Activated CD4-positive, alpha-beta T cell treated with anti-CD3 and anti-CD28 coated beads for 24 hours (primary cell): Measurements from ENCODE around the gene CDK2.

ENCODE experiments used
- DNase-seq, 2 donors: peaks; one replicate each; pipeline ENCODE4 v3.0.0-alpha.2; 2020; ENCODE audit warnings: low read depth in 2 of 2

Gene CDK2

GRCh38 chr12:56011509-56012090 is 45.0 kb downstream of the CDK2 start:
- DNase-seq = no peak

- DNase-seq = no peak
Observed at GRCh38 chr12:56013482-56013881, 46.9 kb downstream of the CDK2 start.

- no peak for DNase-seq
Observed at GRCh38 chr12:56014205-56014604, 47.6 kb downstream of the CDK2 start.

DNA sequence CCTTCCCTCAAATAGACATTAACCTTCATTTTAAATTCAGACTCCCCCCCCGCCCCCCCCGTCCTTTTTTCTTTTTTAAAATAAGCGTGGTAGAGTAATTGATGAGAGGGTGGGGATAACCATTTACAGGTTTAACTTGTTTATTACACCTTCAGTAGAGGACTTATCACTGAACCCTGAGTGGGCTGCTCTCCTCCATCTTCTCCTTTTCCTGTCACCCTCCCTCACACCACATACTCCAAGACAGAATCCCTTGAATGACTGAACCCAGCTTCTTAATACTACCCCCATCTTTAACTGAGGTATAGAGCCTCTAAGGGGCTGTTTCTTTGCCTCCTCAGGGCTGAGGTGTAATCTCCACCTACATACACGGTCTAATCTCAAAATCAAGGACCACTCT is 50.6 kb downstream of the CDK2 start:
- no peak for DNase-seq

DNA sequence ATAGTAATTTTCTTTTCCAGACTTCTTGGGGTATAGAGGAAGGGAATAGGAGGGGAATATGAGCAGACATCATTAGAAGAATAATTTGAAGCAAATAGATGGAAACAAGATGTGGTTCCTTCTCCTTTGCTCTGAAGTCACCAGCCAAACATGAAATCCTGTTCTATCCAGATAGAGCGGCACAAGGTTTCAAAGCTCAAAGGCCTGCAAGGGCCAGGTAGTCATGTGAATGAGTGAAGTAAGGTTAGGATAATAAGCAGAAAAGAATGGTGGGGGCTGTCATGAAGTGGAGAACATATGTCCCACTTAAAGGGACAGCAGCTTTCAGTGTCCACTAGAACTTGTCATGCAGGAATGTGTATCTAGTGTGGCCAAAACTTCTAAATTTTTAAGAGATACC is 51.7 kb downstream of the CDK2 start:
- no peak for DNase-seq

GRCh38 chr12:56020423-56021184 is 54.0 kb downstream of the CDK2 start, which contains the start of gene IKZF4:
TSS of gene IKZF4 (plus strand) at chr12:56021043. CDS start at chr12:56021494, 451 bp downstream.
- no peak for DNase-seq

DNA sequence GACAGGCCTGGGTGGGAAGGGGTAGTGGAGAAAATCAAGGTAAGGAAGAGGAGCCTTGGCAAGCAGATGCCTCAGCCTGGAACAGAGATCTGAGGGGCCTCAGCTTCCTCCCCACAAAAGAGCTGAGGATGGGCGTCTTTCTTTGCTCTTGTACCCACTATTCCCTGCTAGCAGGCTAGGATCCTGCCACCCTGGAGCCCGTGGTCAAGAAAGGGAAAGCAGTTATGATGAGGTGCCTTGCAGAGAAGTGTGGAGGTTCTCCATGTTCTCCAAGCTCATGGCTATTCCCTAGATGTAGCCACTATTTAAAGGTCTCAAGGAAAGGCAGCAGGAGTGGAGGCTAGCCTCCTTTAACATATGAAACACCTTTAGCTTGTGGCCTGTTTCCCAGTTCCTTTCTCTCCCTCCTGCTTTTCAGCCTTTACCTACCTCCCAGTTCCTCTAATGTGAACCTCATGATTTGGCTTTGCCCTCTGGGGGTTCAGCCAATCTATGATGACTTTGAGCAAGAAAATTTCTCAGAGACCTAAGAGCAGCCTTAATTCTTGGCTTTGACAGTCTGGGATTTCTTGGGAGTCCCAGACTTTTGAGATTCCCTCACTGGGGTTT is 55.4 kb downstream of the CDK2 start:
- DNase-seq = no peak
